Kidney capillary endothelial cell (primary cell): Measurements from ENCODE around the gene KMT2C.

ENCODE experiments used
- DNase-seq: peaks from one replicate; pipeline ENCODE4 v3.0.0-alpha.2; 2018; ENCODE audit warnings: low spot score

KMT2C gene

DNA sequence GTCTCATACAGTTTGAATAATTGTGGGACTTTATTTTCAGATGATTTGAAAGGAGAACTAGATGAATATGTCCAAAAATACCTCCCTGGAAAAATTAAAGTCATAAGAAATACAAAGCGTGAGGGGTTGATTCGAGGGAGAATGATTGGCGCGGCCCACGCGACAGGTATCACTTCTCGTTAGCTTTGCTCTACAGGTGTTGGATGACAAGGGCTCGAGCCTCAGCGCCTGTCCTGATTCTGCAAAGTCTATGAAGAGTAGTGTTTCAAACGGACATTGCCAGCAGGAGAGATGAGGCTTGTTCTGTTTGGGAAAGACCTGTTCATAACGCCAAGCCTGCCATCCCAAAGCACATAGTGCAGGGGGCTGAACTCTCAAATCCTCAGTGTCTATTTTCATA lies 330.6 kb downstream of the KMT2C start:
- no peak for DNase-seq

DNA sequence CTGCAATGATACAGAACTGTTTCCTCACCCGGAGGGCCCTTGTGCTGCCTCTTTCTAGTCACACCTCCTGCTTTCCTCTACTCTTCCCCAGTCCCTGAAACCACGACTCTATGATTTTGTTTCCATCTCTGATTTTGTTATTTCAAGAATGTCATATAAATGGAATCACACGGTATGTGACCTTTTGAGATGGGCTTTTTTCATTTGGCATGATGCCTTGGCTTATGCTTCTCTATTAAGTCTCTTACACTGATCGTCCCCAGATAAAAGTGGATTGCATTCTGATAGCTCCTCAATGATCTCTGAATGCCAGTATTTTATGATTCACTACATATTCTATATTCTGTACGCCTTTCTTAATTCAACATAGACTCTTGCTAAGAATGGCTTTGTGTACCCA lies 332.1 kb downstream of the KMT2C start:
- DNase-seq: no peak

GRCh38 chr7:152103066-152103465 lies 332.7 kb downstream of the KMT2C start:
- DNase-seq: no peak

DNA sequence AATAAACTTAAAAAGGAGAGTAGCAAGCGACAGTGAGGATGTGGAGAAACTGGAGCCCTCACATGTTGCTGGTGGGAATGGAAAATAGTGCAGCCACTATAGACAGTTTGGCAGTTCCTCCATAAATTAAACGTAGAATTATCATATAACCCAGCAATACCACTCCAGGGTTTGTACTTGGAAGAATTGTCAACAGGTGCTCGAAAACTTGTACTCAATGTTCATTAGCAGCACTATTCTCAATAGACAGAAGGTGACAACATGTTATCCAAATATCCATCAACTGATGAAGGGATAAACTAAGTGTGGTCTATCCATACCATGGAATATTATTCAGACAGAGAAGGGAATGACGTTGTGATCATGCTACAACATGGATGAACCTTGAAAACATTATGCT lies 338.5 kb downstream of the KMT2C start:
- DNase-seq: no peak

GRCh38 chr7:152095771-152096170 lies 340.0 kb downstream of the KMT2C start:
- DNase-seq: no peak

DNA sequence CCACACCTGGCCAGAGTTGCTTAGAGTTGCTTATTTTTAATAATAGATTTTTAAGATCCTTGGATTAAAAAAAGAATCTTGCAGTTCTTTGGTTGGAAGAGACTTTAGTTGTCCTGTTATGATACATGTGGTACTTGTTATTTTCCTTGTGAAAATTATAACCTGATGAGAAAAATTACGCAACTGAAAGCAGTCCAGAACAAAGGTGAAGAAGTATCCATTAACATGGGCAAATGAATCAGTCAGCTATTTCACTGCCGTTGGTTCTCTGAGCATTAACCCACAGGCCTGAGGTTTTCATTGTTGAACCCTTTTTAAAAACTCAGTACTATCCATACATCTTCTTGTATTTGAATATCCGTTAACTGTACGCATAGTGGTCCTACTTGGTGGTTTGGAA lies 342.1 kb downstream of the KMT2C start:
- no peak for DNase-seq

DNA sequence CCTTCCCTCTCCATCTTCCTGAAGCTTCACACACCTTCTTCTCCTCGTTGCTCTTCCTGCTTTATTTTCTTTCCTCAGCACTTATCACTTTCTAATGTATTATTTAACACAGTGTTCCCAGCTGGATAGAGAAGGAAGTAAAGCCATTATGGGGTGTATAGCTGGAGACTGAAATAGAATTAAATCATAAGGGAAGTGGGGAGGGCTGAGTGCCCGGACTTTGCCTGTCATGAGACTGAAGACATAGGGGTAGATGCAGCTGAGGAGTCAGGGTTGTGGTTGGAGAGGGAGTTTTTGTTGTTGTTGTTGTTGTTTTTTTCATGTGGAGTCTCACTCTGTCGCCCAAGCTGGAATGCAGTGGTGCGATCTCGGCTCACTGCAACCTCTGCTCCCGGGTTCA lies 345.1 kb downstream of the KMT2C start:
- no peak for DNase-seq

DNA sequence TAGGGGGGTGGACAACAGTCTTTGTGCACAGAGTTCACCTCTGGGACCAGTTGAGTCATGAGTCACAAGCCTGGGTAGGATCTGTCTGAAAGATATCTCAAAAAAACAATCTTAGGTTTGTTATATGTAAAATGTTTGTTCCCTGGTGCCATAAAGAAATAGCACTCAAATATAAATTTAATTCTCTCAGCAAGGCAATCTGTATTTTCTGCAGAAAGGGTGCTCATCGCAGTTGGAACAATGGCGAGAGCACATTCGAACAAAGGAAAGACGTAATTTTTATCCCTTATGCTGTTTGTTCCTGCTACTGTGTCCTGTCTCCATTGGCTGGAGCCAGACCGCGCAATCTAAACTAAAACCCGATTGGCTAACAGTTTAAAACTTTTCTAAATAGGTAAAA lies 346.6 kb downstream of the KMT2C start:
- no peak for DNase-seq

DNA sequence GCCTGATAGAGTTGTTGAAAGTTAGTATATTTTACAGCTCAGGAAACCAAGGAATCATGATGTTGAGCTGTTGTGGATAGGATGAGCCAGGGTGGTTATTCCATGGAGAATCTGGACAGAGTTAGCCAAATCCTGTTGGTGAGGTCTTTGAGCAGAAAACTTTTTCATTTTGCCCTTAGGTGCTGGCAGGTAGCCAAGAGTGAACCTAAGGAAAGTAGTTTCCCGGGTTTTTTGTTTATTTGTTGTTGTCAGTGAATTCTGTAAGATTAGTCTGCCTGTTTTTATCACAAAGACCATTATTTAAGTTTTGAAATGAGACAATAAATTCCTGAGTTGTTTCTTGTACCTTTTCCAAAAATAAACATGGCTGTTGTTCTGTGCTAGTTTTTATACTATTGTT lies 349.3 kb downstream of the KMT2C start:
- no peak for DNase-seq

DNA sequence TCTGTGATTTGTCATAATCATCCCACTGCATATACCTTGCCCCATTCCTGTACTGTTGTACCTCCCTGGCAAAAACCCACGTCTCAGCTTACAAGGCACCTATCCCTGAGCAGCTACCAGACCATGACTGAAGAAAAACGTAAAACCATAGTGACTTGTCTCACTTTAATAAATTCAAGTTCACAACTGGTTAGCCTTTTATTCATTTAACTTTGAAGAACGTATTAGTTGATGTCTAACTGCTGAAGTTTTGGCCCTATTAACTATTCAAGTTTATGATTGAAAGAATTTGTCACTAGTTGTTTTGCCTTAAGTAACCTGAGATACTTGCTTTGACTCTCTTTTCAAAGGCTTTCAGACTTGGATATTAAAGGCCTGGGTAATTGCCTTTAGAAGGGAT lies 350.7 kb downstream of the KMT2C start:
- no peak for DNase-seq
